HG03378 (cell line): ENCODE results near the gene INCENP.
"Not testable (repeated sequence)": the region's sequence is repeated elsewhere in the genome, so short reads cannot be mapped to it uniquely, and the experiment has no call there.

Experiments
- ATAC-seq: cut with Tn5 transposase; IDR thresholded peaks from one replicate; pipeline ENCODE4 v1.9.1; 2021; ENCODE audit warnings: mild to moderate bottlenecking, moderate library complexity; ENCODE audit not compliant: unreplicated experiment

Gene INCENP

DNA sequence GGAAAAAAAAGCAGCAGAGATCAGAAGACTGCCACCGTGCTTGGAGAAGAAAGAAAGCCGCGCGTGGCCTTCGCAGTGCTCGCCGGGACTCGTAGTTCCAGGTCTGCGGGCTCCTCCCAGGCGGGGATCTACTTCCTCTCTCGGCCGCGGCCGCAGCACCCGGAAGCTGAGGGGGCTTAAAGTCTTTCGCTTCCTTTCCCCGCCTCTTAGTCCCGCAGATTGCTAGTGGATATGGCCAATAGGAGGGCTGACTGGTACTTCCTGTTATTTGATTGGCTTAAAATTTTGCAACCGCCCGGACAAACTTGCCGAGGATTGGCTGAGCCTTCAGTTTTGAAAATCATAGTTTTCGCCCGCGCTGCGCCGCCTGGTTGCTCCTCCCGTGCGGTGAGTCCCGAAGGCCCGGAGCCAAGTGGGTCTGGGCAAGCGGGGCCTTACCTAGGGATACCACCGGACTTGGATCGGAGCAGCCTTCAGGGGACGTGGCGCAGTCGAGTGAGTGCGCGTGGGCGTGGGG, at the start of gene INCENP:
Gene INCENP (plus strand): TSS at position 343 of the 517 bp plus-strand sequence. CDS start 4,151 bp downstream, outside the sequence.
- ATAC-seq = peak; percentile 92

- ATAC-seq = no peak
Measured at GRCh38 chr11:62075438-62075837, 48.4 kb upstream of the INCENP start.

DNA sequence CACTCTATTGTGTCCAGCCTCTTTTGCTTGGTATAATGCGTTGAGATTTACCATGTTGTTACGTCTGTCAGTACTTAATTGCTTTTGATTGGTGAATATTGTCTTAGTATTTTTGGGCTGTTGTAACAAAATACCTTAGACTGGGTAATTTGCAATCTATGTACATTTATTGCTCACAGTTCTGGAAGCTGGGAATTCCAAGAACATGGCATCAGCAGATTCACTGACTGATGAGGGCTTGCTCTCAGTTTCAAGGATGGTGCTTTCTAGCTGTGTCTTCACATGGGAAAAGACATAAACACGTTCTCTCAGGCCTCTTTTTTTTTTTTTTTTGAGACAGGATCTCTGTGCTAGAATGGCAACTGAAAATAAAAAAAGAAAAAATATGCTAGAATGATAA, 46.7 kb upstream of the INCENP start:
- no peak for ATAC-seq

GRCh38 chr11:62081378-62082291, 42.2 kb upstream of the INCENP start:
- no peak for ATAC-seq

- ATAC-seq = no peak
Measured at GRCh38 chr11:62082292-62082657, 41.5 kb upstream of the INCENP start.

- ATAC-seq = not testable (repeated sequence)
Measured at GRCh38 chr11:62084801-62085200, 39.0 kb upstream of the INCENP start.

DNA sequence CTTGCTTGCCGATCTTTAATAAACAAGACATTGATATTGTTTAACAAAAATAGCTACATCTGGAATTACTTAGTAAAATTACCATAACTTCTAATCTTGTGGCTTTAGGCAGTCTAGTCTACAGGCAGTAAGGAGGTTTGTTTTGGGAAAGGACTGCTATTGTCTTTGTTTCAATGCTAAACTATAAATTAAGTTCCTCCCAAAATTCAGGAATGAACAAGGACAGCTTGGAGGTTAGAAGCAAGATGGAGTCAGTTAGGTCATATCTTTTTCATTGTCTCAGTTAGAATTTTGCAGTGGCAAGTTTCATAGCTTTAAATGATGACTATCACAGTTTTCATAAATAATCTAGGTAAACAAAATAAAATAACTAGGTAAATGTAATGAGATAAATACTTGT, 36.1 kb upstream of the INCENP start:
- ATAC-seq = no peak

DNA sequence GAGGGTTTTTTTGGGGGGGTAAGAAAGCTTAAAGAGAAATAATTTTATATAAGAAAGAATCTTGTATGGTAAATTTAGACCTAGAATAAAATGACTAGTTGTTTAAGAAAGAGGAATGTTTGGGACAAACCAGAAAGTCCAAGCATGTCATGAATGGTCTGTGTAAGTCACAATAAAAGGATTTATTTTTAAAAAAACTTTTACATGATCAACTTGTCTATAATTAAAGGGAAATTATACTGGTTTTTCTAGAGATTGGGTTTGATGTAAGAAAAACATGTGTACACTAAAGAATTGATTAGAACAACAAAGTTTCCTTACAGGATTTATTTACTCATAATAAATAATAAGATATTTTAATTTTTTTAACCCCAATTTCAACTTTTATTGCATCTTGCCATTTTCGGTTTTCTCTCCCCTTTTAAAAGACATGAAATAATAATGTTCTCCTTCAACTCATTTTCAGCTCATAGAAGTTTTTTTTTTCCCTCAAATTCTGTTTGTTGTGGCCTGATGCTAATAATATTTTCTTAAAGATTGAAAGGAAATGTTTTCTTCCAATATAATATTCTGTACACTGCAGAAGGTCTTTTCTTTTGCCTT, 35.4 kb upstream of the INCENP start:
- no peak for ATAC-seq

DNA sequence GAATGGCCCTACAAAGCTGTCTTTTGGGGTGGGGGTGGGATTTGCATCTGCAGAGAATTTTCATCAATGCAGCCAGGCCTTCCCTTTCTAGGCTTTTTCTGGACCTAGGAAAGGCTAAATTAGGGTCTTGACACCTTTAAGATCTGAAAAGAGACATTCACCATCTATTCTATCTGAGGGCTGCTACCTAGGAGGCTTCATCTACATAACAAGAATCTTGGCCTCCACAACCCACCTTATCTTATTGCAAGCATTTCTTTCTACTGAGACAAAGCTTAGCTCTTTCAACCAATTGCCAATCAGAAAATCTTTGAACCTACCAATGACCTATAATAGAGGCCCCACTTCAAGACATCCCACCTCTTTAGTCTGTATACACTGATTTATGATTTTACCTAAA, 20.7 kb upstream of the INCENP start:
- no peak for ATAC-seq

GRCh38 chr11:62103986-62104385, 19.8 kb upstream of the INCENP start:
- ATAC-seq = no peak

DNA sequence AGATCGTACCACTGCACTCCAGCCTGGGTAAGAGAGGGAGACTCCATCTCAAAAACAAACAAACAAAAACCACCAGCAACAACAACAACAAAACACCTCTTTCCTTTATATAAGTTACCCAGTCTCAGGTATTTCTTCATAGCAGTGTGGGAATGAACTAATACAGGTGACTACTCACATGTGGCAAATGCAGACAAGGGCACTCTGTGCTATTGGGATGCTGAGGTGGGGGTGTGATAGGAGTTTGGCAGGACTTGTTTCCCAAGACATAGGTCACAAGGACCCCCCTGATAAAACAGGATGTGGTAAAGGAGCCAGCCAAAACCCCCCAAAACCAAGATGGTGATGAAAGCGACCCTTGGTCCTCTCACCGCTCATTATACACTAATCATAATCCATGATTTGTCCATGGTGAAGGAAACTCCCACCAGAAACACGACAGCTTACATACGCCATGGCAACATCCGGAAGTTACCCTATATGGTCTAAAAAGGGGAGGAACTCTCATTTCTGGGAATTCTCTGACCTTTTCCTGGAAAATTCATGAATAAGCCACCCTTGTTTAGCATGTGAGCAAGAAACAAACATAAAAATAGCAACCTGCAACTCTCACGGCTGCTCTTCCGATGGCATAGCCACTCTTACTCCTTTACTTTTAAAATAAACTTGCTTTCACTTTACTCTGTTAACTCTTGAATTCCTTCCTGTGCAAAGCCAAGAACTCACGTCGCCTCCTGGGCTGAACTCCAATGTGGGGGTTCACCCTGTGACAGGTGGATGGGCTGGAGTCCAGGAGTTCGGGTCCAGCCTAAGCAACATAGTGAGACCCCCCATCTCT, 18.8 kb upstream of the INCENP start:
- no peak for ATAC-seq

DNA sequence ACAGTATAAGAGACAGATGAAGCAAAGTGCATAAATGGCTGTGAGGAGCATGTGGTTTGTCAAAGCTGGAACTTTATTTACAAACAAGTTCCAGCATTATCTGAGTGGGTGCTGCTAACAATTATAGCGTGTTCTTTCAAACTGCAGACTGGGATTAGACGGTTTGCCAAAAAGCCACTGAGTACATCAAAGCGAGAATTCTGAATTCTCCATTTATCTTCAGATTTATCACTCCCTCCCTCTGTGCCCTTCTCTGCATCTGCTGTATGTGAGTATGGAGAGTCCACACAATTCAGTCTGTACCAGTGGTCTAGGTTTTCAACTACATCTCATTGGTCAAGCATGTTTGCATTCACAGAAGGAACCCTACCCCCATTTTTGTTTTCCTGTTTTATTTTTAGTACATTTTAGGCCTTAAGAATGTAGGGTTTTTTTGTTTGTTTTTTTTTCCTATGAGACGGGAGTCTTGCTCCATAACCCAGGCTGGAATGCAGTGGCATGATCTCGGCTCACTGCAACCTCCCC, 18.1 kb upstream of the INCENP start:
- ATAC-seq = no peak

DNA sequence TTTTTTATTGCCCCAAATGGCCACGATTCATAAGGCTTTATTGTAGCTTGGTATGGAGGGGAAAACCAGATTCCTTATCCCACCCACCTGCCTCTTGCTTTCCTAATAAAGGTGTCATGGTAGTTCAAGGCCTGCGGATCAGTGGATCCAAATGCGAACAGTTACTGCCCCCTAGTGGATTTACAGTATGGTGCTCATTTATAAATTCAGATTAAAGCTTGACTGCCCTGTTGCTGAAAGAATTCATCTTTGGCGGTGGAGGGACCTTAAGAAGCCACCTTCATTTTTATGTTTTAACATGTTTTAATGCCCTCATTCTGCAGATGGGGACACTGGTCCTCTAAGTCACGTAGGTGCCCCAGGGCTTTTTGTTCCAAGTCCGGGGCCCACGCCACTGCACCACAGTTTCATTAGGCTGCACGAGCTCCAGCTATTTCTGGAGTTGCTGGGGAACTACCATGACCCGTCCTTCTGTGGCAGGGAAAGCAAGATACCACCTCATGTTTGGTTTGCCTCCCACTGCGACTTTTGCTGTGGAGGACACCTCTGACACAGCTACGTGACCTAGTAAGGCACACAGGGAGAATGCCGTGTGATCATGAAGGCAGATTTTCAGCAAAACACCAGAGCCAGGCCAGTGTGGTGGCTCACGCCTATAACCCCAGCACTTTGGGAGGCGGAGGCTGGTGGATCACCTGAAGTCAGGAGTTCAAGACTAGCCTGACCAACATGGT, 15.6 kb upstream of the INCENP start:
- no peak for ATAC-seq

DNA sequence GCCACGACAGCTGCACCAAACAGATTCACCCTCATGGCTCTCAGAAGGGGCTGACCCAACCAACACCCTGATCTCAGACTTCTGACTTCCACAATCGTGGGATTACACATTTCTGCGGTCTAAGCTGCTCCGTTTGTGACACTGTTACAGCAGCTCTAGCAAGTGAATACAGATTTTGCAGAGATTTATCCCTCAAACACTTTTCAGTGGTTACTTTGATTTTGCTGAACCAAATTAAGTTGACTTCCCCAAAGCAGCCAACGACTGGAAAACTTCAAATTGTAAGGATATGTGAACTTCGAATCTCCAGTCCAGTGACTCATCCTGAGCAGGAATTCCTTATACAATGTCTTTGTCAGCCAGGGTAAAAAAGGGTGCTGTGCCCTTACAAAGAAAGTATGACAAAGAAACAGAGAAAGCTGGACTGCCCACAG, 14.8 kb upstream of the INCENP start:
- no peak for ATAC-seq

DNA sequence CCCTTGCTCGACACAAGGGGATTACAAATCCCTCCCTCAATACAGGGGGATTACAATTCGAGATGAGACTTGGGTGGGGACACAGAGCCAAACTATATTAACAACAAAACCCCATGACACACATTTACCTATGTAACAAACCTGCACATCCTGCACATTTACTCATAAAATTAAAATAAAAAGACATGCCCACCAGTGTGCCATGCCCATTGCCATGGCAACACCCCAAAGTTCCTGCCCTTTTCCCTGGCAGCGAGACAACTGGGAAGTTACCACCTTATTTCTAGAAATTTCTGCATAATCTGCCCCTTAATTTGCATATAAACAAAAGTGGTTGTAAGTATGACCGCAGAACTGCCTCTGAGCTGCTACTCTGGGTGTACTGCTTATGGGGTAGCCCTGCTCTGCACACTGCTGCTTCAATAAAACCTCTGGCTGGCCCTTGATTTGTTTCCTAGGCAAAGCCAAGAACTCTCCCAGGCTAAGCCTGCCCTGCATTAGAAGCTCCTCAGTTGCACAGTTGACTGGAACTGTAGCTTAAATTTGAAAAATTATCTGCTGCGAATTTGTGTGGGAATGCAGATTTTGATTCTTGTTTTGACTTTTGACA, 8.6 kb upstream of the INCENP start:
- no peak for ATAC-seq

GRCh38 chr11:62116451-62116850, 7.4 kb upstream of the INCENP start:
- ATAC-seq = no peak

- ATAC-seq = no peak
Measured at GRCh38 chr11:62119569-62119968, 4.2 kb upstream of the INCENP start.

- ATAC-seq = no peak
Measured at GRCh38 chr11:62120001-62120400, 3.8 kb upstream of the INCENP start.

DNA sequence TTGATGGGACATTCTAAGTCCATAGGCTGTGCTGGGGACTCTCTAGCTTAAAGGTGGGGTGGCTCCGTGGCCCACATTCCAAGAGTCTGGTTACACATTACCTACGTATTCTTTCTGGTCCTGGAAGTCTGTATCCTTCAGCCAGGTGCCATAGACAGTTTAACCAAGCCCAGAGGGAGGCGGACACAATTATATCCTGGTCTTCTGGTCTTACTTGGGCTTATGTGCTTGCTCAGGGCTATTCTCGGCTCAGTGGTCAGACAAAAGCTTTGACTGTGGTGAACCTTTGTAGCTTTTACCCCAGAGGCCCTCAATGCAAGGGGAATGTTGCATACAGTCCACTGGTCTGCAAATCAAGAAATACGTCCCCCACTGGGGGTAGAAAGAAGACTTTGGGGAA, 3.4 kb upstream of the INCENP start:
- no peak for ATAC-seq

DNA sequence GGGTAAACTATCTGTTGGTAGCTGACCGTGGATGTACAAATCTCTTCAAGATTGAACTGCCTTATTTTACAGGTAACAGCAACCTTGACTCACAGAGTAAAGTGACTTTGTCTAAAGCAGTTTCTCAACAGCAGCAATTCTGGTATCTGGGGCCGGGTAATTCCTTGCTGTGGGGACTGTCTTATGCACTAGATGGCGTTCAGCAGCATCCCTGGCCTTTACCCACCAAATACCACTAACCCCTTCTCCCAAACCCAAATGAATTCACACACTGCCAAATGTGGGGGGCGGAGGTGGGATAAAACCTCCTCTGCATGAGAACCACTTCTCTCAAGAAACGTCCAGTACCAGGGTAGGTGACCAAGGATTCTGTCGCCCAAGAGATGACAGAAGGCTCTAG, 1.7 kb upstream of the INCENP start:
- no peak for ATAC-seq
